Cardiac muscle cell (in vitro differentiated cells and primary cell): Measurements from ENCODE around the gene RB1. TPM values are rescaled to one million over a fixed set of nuclear protein-coding genes. Genes with fewer than 3 reads are reported as not detected.
A peak's percentile ranks its signal among the peaks of the same experiment; 100 is the strongest.

Experiments used
- DNase-seq, 2 donors: peaks; one replicate each; pipeline versions ENCODE4 v3.0.0 to v3.0.0-alpha.2; 2010 to 2017; ENCODE audit warnings: low read depth in 1 of 2, low spot score in 1 of 2
- H3K27ac ChIP-seq: fragments of 200-600 bp; sonication (generic); 2 replicates; pipeline ENCODE4 v1.5.1; 2016
- H3K27me3 ChIP-seq: fragments of 200-600 bp; sonication (generic); 2 replicates; pipeline ENCODE4 v1.6.0; 2016; ENCODE audit warnings: control low read depth
- H3K36me3 ChIP-seq: fragments of 200-600 bp; sonication (generic); 2 replicates; pipeline ENCODE4 v1.5.1; 2016; ENCODE audit warnings: control low read depth
- H3K4me1 ChIP-seq: fragments of 200-600 bp; sonication (generic); 2 replicates; pipeline ENCODE4 v1.8.1; 2017; ENCODE audit warnings: low read depth, mild to moderate bottlenecking, mixed run types
- H3K4me3 ChIP-seq: fragments of 200-600 bp; sonication (generic); 2 replicates; pipeline ENCODE4 v1.5.1; 2016; ENCODE audit warnings: mild to moderate bottlenecking
- H3K9me3 ChIP-seq: fragments of 200-600 bp; sonication (generic); 2 replicates; pipeline ENCODE4 v1.5.1; 2017; ENCODE audit warnings: low read depth, mild to moderate bottlenecking, control low read depth
- CTCF ChIP-seq: IDR thresholded peaks from 2 replicates; pipeline ENCODE4 v1.5.1; 2012; ENCODE audit warnings: low read depth, mild to moderate bottlenecking, low read length
- polyA plus RNA-seq: library from polyadenylated mRNA; unstranded; fragments of >200 nt; fragmentation: Nextera tagmentation; extraction: Ambion mirVana; gene quantifications from 2 replicates; pipeline ENCODE4 v1.2.1, GENCODE V29; 2016
- total RNA-seq: library from RNA; depleted of rRNA; stranded (reverse); fragments of >200 nt; gene quantifications from 2 replicates; pipeline ENCODE4 v1.2.3, GENCODE V29; 2016

Gene RB1
- total and polyA plus RNA-seq, 2 experiments from 2014 or later: 23.0 to 23.6 TPM

- Histone ChIP-seq H3K27me3 (no peaks in the 10 kb centered on the region), H3K4me3 (no peak overlapping the region), H3K4me1 (no peaks in the 10 kb centered on the region), H3K9me3 (no peaks in the 10 kb centered on the region), H3K27ac (no peak overlapping the region), H3K36me3 (no peaks in the 10 kb centered on the region)
- TF ChIP-seq CTCF: no peak
- DNase-seq: no peak
These were observed 191.3 kb downstream of the RB1 start for GRCh38 chr13:48494874-48495273.

GRCh38 chr13:48496271-48497161 lies 193.0 kb downstream of the RB1 start:
- no peak for TF ChIP-seq CTCF
- no peak for DNase-seq
- no peak overlapping the region for H3K4me3 ChIP-seq
- H3K9me3 ChIP-seq: no peaks in the 10 kb centered on the region
- no peak overlapping the region for H3K27ac ChIP-seq
- peaks cover under 1% of the 10 kb centered on the region for H3K36me3 ChIP-seq
- no peaks in the 10 kb centered on the region for H3K4me1 ChIP-seq
- no peaks in the 10 kb centered on the region for H3K27me3 ChIP-seq

GRCh38 chr13:48497669-48498068 lies 194.1 kb downstream of the RB1 start:
- no peak overlapping the region for H3K4me3 ChIP-seq
- TF ChIP-seq CTCF: no peak
- H3K4me1 ChIP-seq: no peaks in the 10 kb centered on the region
- DNase-seq: no peak
- peaks cover 3% of the 10 kb centered on the region for H3K36me3 ChIP-seq
- H3K27ac ChIP-seq: no peak overlapping the region
- H3K9me3 ChIP-seq: no peaks in the 10 kb centered on the region
- no peaks in the 10 kb centered on the region for H3K27me3 ChIP-seq

- TF ChIP-seq CTCF: no peak
- no peak overlapping the region for H3K4me3 ChIP-seq
- H3K9me3 ChIP-seq: no peaks in the 10 kb centered on the region
- H3K36me3 ChIP-seq: peaks cover 3% of the 10 kb centered on the region
- H3K4me1 ChIP-seq: no peaks in the 10 kb centered on the region
- H3K27ac ChIP-seq: no peak overlapping the region
- peak in 1 of 2 donors; percentile 90 for DNase-seq
- no peaks in the 10 kb centered on the region for H3K27me3 ChIP-seq
These were observed 197.2 kb downstream of the RB1 start for GRCh38 chr13:48500652-48501197.

GRCh38 chr13:48501705-48502104 lies 198.2 kb downstream of the RB1 start:
- Histone ChIP-seq H3K9me3 (no peaks in the 10 kb centered on the region), H3K4me3 (no peak overlapping the region), H3K36me3 (peaks cover 3% of the 10 kb centered on the region), H3K27me3 (no peaks in the 10 kb centered on the region), H3K27ac (no peak overlapping the region), H3K4me1 (no peaks in the 10 kb centered on the region)
- no peak for DNase-seq
- TF ChIP-seq CTCF: no peak
